Measurements from ENCODE around the gene MYLIP. TPM values are rescaled to one million over a fixed set of nuclear protein-coding genes. Genes with fewer than 3 reads are reported as not detected.

The MYLIP gene
- total RNA-seq (10 to 100 TPM; 23.1 to 23.3 TPM), polyA plus RNA-seq (100 to 1,000 TPM in 1 of 3 donors, 10 to 100 TPM in 2; 72.6 to 108 (median 86.8) TPM), total RNA-seq (13.4 to 385 (median 25.9) reads per million in 6 experiments)

DNA sequence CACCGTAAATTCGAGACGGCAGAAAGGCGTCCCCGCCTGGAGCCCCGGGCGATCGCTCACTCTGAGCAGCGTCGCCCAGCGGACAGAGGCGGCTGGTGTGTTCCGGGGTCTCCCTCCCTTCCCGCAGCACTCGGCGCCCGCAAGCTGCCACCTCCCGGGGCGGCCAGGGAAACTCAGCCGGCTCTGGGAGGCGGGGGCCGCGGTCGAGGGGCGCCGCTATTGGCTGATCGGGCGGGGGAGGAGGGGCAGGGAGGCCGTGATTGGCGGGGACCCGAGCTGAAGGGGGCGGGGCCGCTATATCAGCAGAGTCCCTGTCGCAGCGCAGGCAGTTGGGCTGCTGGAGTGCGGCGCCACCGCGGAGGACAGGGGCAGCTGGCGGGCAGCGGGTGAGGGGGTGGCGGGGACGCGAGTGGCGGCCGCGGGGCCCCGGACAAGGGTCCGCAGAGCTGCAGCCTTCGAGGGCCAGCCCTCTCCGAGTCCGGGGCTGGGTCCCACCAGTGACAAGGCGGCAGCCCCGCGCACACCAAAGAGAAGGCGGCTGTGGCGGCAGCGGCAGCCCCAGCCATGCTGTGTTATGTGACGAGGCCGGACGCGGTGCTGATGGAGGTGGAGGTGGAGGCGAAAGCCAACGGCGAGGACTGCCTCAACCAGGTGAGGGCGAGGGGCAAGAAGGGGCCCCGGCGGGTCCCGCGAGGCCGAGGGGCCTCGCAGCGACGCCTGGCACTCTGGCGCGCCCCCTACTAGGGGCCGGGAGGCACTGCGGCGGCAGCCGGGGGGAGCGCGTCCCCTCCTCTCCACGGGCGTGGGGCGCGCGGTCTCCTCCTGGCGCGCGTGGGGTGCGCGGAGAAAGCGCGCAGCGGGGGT lies at the start of gene MYLIP:
MYLIP (plus strand) TSS at position 328 of the 864 bp plus-strand sequence; CDS start at position 565, 237 bp downstream.
- H3K36me3 Mint-ChIP-seq, result peaks cover 0 to 27% (median 23%) of the 10 kb centered on the region in 3 donors

GRCh38 chr6:16079354-16079753 lies 49.5 kb upstream of the MYLIP start:
- Mint-ChIP-seq H3K36me3 (no peaks in the 10 kb centered on the region), H3K4me1 (peaks cover 0 to 3% (median 0%) of the 10 kb centered on the region in 4 donors), H3K9me3 (no peaks in the 10 kb centered on the region), H3K4me3 (no peak overlapping the region), H3K27ac (no peak overlapping the region), H3K27me3 (no peaks in the 10 kb centered on the region)
- POLR2A ChIA-PET, result no interaction called here
- DNase-seq (no peak), ATAC-seq (no peak)

More for the DNA sequence above, at the start of gene MYLIP:
- Mint-ChIP-seq H3K9me3 (no peaks in the 10 kb centered on the region), H3K4me1 (peaks cover 10 to 49% (median 20%) of the 10 kb centered on the region in 4 donors), H3K4me3 (peak within 1 kb of the TSS; percentile 86 to 99 (median 96)), H3K27me3 (no peaks in the 10 kb centered on the region), H3K27ac (peak within 1 kb of the TSS; percentile 86 to 99 (median 96))
- ATAC-seq, result peak; percentile 79 to 80
- peak; percentile 95 to 98 (median 97) for DNase-seq
- POLR2A ChIA-PET, result interaction anchor here (0.7 to 5.8 kb wide), 15 partner anchors 8 to 639 kb away, joined by 3 to 81 read pairs (median 5); partner anchors contain the start of gene DTNBP1

DNA sequence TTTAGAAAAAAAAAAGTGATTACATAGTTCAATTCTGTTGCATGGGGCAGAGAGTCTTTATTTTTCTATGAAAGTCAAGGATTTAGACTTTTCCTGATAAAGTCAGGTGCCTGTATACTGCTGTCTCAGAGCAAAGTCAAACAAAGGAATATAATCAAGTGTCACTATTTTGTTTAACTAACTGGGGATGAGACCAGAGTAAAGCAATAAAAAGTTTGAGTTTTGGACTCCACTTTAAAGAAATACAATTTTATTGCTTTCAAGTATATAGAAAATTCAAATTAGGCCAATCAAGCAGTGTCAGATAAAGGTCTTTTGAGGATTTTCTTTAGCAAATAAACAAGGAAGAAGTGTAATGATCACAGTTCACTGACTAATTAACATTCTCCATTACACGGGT lies 48.7 kb upstream of the MYLIP start:
- H3K4me3 Mint-ChIP-seq, result no peak overlapping the region
- no peak for DNase-seq
- ATAC-seq, result no peak
- no peaks in the 10 kb centered on the region for H3K9me3 Mint-ChIP-seq
- H3K36me3 Mint-ChIP-seq, result no peaks in the 10 kb centered on the region
- no peak overlapping the region for H3K27ac Mint-ChIP-seq
- H3K4me1 Mint-ChIP-seq, result peaks cover 0 to 3% (median 0%) of the 10 kb centered on the region in 4 donors
- no peaks in the 10 kb centered on the region for H3K27me3 Mint-ChIP-seq
- POLR2A ChIA-PET, result no interaction called here

DNA sequence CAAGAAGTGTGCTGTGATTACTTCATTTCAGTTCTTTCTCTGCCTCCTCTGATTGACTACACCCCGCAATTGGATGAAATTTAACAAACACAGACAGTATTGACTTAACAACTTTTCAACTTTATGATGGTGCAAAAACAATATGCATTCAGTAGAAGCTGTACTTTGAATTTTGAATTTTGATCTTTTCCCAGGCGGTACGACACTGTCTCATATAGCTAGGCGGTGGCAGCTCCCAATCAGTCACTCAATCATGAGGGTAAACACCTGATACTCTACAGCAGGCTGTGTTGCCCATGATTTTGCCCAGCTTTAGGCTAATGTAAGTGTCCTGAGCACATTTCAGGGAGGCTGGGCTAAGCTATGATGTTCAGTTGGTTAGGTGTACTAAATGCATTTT lies 47.6 kb upstream of the MYLIP start:
- peaks cover 0 to 4% (median 0%) of the 10 kb centered on the region in 5 donors for H3K27me3 Mint-ChIP-seq
- H3K4me1 Mint-ChIP-seq, result peaks cover 0 to 3% (median 0%) of the 10 kb centered on the region in 4 donors
- ATAC-seq, result no peak
- H3K4me3 Mint-ChIP-seq, result no peak overlapping the region
- no peaks in the 10 kb centered on the region for H3K9me3 Mint-ChIP-seq
- POLR2A ChIA-PET, result no interaction called here
- no peaks in the 10 kb centered on the region for H3K36me3 Mint-ChIP-seq
- H3K27ac Mint-ChIP-seq, result no peak overlapping the region
- DNase-seq, result no peak

DNA sequence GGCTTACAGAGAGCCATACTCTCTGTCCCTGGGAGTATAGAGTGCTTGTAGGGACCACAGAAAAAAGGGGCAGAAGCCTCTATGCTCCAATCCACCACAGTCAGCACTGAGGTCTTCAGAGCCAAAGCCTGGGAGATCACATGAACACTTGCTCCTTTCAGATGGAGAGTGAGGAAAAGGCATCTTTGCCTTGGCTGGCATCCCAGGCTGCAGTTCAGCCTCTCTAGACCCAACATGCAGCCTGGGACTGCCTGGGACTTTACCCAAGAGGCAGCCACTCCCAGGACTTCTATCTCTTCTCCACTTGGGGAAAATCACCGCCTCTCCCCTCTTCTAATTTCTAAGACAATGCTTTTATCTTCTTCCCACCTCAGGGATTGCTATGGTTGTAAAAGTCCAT lies 46.5 kb upstream of the MYLIP start:
- Mint-ChIP-seq H3K27ac (no peak overlapping the region), H3K36me3 (no peaks in the 10 kb centered on the region), H3K4me1 (peaks cover 0 to 3% (median 0%) of the 10 kb centered on the region in 4 donors), H3K27me3 (peaks cover 0 to 4% (median 0%) of the 10 kb centered on the region in 5 donors), H3K4me3 (no peak overlapping the region), H3K9me3 (no peaks in the 10 kb centered on the region)
- ATAC-seq (no peak), DNase-seq (no peak)
- POLR2A ChIA-PET, result no interaction called here

DNA sequence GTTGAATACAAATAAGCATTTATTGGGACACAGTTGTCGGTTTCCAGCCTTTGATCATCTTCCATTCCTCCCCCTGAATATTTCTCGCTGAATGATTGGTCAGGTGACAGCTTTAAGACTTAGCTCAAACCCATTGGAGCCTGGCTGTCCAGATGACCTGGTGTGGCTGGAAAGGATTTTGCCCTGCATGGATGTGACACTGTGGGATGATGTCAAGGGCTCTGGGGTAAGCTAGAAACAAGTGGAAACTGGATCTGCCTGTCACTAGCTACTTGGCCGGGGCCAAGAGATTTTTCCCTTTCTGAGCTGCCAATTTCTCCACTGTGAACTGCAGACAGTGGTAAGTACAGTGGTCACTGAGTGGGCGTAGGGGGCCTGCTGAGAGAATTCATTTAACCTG lies 41.9 kb upstream of the MYLIP start:
- peaks cover 0 to 6% (median 0%) of the 10 kb centered on the region in 5 donors for H3K27me3 Mint-ChIP-seq
- POLR2A ChIA-PET, result no interaction called here
- no peak for ATAC-seq
- H3K9me3 Mint-ChIP-seq, result no peaks in the 10 kb centered on the region
- no peak overlapping the region for H3K27ac Mint-ChIP-seq
- H3K36me3 Mint-ChIP-seq, result peaks cover 0 to 2% (median 0%) of the 10 kb centered on the region in 3 donors
- DNase-seq, result no peak
- no peak overlapping the region for H3K4me3 Mint-ChIP-seq
- H3K4me1 Mint-ChIP-seq, result no peaks in the 10 kb centered on the region

DNA sequence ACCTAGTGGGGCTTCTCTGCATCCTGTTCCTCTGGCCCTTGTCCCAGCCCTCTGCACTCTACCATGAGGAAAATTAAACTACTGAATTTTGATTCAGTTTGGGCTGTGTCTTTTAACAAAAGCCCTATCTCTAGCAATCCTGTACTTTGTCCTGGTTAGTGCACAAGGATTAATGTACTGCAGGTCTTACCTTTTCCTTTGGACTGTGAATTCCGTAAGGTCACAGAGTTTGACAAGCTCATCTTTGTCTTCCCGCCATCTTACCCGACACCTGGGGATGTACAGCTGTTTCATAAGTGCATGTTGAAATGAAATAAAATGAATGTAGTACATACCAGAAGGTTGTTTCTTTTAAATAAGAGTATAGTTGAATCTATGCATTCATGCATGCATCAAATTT lies 41.5 kb upstream of the MYLIP start:
- peaks cover 0 to 2% (median 0%) of the 10 kb centered on the region in 3 donors for H3K36me3 Mint-ChIP-seq
- ATAC-seq (no peak), DNase-seq (no peak)
- no peak overlapping the region for H3K4me3 Mint-ChIP-seq
- POLR2A ChIA-PET, result no interaction called here
- peaks cover 0 to 8% (median 0%) of the 10 kb centered on the region in 5 donors for H3K27me3 Mint-ChIP-seq
- H3K9me3 Mint-ChIP-seq, result no peaks in the 10 kb centered on the region
- no peak overlapping the region for H3K27ac Mint-ChIP-seq
- H3K4me1 Mint-ChIP-seq, result no peaks in the 10 kb centered on the region

- Mint-ChIP-seq H3K27me3 (peaks cover 0 to 11% (median 7%) of the 10 kb centered on the region in 5 donors), H3K9me3 (no peaks in the 10 kb centered on the region), H3K4me3 (no peak overlapping the region), H3K4me1 (no peaks in the 10 kb centered on the region), H3K36me3 (peaks cover 0 to 2% (median 0%) of the 10 kb centered on the region in 3 donors), H3K27ac (no peak overlapping the region)
- POLR2A ChIA-PET, result no interaction called here
- no peak for ATAC-seq
- no peak for DNase-seq
These were observed 40.5 kb upstream of the MYLIP start for GRCh38 chr6:16088409-16088808.

DNA sequence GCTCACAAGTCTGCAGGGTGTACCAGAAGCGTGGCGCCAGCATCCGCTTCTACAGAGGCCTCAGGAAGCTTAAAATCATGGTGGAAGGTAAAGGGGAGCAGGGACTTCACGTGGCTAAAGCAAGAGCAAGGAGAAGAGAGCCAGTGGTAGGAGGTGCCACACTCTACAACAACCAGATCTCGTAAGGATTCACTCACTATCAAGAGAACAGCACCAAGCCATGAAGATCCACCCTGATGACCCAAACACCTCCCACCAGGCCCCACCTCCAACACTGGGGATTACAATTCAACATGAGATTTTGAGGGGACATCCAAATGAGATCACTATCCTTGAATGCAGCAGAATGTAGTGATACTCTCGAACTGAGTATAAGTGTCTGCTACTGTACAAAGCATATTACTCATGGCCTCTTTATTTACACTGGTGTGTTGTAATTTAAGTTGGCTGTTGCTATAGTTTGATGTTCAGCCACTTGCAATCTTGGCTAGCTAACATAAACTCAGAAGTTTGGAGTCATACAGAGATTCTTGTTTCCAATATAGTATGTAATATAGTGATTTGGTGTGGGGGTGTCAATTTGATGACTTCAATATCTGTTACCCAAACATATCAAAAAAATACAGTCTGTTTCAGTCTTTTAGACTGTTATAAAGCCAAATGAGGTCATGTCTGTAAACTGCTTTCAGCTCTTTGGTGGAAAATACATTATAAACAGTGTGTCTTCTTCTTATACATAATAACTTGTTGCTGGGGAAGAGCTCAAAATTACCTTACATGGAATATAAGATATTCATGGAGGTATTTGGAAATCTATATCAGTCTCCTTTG lies 39.4 kb upstream of the MYLIP start:
- Mint-ChIP-seq H3K36me3 (peaks cover 0 to 2% (median 0%) of the 10 kb centered on the region in 3 donors), H3K9me3 (no peaks in the 10 kb centered on the region), H3K4me1 (no peaks in the 10 kb centered on the region), H3K27me3 (peaks cover 0 to 11% (median 7%) of the 10 kb centered on the region in 5 donors), H3K27ac (no peak overlapping the region), H3K4me3 (no peak overlapping the region)
- DNase-seq (no peak), ATAC-seq (no peak)
- POLR2A ChIA-PET, result no interaction called here

DNA sequence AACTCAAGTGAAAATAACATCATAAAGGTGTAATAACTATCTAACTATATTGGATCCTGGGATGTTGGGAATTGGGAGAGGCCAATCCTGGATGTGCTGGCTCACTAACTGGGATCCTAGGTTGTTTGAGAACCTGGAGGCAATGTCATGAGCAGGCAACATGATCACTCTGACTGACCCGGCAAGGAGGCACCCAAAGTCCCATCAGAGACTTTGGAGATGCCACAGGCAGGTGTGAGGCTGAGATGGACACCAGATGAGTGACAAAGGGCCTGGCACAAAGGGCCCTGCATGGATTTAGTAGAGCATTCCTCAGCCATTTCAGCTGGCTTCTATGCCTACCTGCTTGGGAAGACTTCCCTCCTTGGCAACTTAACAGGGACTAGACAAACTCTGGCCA lies 38.4 kb upstream of the MYLIP start:
- no peaks in the 10 kb centered on the region for H3K4me1 Mint-ChIP-seq
- no peak overlapping the region for H3K4me3 Mint-ChIP-seq
- peaks cover 0 to 11% (median 7%) of the 10 kb centered on the region in 5 donors for H3K27me3 Mint-ChIP-seq
- DNase-seq (no peak), ATAC-seq (no peak)
- POLR2A ChIA-PET, result no interaction called here
- H3K36me3 Mint-ChIP-seq, result peaks cover 0 to 2% (median 0%) of the 10 kb centered on the region in 3 donors
- H3K27ac Mint-ChIP-seq, result no peak overlapping the region
- H3K9me3 Mint-ChIP-seq, result no peaks in the 10 kb centered on the region

DNA sequence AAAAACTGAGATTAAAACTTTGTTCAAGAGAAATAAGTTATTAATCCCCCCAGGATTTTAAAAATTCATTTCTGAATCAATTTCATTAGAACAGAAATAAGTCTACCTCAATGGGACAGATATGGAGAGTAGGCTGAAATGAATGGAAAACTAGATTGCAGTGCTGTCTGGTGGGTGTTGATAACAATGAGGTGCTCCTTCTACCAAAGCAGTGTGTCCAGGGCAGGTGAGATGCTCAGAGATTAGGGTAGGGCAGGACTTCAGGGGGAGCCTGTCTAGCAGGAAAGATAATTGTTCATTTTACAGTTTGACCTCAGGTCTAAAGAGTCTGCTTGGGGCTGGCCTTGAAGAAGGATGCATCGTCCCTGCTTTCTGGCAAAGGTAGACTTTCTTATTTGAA lies 38.0 kb upstream of the MYLIP start:
- no peaks in the 10 kb centered on the region for H3K4me1 Mint-ChIP-seq
- peaks cover 0 to 9% (median 7%) of the 10 kb centered on the region in 5 donors for H3K27me3 Mint-ChIP-seq
- DNase-seq (no peak), ATAC-seq (no peak)
- POLR2A ChIA-PET, result no interaction called here
- H3K36me3 Mint-ChIP-seq, result peaks cover 0 to 2% (median 0%) of the 10 kb centered on the region in 3 donors
- H3K4me3 Mint-ChIP-seq, result no peak overlapping the region
- H3K27ac Mint-ChIP-seq, result no peak overlapping the region
- H3K9me3 Mint-ChIP-seq, result no peaks in the 10 kb centered on the region

DNA sequence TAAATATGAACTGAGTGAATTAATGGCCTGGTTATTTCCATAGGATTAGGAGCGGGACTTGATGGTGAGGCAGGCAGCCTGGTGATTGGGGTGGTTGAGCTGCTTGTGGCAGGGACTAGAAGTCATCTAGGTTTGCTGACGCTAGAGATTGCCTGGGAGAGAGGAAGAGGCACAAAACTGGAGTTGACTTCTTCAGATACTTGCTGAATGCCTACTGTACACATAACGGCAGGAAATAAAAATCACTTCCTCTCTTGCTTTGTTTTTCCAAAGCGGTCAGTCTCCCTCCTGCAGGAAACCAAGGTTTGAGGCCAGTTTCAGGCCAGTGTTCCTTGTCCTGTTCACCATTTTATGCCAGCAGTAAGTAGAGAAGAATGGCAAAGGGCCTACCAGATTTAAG lies 36.7 kb upstream of the MYLIP start:
- Mint-ChIP-seq H3K9me3 (peaks cover 0 to 6% (median 0%) of the 10 kb centered on the region in 9 donors), H3K4me3 (no peak overlapping the region), H3K27me3 (peaks cover 0 to 11% (median 6%) of the 10 kb centered on the region in 5 donors), H3K4me1 (peaks cover 0 to 4% (median 0%) of the 10 kb centered on the region in 4 donors), H3K36me3 (peaks cover 0 to 7% (median 2%) of the 10 kb centered on the region in 3 donors), H3K27ac (peak overlapping the region in 1 of 10 donors; percentile 20)
- ATAC-seq (no peak), DNase-seq (no peak)
- POLR2A ChIA-PET, result interaction anchor here (0.6 kb wide), 1 partner anchor 28 kb away, joined by 3 read pairs; no protein-coding TSS in a partner anchor
